Measurements from ENCODE around the gene INPP5A.

The INPP5A gene

DNA sequence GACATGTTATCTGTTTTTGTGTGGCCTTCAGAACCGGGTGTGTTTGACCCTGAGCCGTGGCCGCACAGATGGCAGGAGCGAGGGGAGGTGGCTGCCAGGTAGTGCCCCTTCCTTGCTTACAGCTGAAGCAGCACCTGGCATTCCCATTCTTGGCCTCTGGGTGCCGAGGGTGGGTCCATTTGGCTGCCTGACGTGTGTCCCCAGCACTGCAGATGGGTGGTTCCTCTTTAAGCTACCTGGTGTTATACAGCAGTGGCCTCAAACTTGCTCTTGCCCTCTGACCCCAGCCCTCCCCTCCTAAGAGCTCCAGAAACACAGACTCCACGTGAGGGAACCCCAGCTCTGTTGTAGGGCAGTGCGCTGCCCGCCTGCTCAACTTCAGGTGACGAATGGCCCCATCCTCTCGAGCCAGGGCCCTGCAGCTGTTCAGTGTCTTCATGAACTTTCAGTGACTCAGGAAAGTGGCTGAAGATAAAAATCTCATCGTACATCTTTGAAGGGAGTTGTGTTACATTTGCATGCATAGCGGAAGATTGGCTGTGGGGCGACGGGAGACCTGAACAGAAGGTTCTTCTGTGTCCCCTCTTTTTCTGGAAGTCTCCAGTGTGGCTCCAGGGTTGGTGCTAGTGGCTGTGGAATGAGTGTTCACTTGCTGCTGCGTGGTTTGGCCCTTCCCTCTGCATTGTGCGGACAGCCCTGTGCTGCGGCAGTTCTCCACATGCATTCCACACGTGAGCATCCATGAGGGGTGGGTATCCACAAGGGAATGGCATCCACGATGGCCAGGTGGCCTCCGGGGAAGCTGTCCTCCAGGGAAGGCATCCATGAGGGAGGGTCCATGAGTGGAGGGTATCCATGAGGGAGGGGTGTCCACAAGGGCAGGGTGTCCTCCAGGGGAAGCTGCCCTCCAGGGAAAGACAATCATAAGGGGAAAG lies 91.6 kb downstream of the INPP5A start:
- DNase-seq (ENCODE audit: low read depth): no peak

DNA sequence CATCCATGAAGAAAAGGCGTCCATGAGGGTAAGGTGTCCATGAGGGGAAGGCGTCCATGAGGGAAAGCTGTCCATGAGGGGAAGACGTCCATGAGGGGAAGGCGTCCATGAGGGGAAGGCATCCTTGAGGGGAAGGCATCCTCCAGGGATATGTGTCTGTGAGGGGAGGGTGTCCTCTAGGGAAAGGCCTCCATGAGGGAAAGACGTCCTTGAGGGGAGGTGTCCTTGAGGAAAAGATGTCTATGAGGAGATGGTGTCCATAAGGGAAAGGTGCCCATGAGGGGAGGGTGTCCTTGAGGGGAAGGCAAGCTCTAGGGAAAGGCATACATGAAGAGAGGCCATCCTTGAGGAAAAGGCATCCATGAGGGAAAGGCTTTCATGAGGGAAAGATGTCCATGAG lies 92.6 kb downstream of the INPP5A start:
- DNase-seq (ENCODE audit: low read depth): no peak

DNA sequence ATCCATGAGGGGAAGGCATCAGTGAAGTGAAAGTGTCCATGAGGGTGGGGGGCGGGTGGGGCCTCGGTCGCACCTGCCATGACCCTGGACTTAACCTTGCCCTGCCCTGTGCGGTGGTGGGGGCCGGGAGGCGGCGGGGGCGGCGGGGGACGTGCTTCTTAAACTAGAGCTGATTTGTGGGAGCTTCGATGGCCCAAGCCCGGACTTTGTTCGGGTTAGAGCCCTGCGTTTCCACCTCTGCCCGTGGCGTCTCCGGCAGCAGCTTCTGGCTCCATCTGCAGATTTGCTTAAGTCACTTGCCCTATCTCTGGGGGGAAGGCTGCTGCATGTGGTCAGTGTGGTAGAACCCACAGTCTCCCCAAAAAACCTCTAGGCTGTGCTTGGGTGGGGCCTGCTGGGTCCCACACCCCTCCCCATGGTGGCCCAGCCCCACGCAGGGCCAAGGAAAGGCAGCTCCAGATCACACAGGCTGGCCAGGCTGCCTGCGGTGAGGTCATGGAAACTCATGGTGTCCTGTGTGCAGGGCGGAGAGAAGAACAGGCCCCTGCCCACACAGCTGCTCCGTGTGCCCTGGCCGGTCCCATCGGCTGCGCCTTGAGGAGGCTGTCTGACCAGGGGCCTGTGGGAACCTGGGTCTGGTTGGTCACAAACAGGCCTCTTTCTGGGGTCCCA lies 93.2 kb downstream of the INPP5A start:
- DNase-seq (ENCODE audit: low read depth): no peak

DNA sequence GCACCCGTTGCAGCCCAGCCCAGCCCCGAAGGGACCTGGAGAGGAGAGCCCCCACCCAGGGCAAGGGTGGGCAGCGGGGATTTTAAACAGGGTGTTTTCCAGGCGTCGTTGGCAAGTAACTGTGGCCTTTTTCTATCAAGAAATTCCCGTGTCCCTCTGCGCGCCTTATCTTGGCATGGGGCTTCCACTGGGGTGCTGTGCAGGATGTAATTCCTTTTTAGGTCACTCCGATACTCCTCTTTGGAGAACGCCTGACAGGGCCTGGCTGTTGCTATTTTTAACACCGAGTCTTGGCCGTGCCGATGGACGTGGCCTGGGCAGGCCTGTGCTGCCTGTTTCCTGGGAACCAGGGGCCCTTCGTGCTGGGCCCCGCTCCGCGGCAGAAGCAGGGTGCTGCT lies 93.8 kb downstream of the INPP5A start:
- DNase-seq (ENCODE audit: low read depth): no peak

DNA sequence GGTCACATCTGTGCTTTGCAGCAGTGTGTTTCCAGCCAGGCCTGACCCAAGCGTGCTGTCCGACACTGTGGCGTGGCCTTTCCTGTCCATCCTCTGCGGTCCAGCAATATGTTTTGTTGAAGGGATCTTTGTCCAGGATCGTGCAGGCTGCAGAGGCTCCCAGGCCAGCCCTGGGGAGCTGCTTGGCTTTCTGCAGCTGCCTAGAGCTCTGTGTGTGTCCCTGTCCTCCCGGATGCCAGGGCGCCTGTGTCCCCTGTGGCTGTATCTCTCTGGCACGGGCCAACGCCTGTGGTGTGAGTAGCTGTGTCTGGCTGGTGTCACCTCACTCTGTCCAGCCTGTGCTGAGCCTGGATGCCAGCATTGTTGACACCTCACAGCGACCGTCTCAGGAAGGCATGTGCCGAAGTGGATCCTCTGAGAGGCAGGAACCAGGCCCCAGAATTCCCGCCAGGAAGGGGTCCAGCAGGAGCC lies 94.5 kb downstream of the INPP5A start:
- no peak for DNase-seq (ENCODE audit: low read depth)

DNA sequence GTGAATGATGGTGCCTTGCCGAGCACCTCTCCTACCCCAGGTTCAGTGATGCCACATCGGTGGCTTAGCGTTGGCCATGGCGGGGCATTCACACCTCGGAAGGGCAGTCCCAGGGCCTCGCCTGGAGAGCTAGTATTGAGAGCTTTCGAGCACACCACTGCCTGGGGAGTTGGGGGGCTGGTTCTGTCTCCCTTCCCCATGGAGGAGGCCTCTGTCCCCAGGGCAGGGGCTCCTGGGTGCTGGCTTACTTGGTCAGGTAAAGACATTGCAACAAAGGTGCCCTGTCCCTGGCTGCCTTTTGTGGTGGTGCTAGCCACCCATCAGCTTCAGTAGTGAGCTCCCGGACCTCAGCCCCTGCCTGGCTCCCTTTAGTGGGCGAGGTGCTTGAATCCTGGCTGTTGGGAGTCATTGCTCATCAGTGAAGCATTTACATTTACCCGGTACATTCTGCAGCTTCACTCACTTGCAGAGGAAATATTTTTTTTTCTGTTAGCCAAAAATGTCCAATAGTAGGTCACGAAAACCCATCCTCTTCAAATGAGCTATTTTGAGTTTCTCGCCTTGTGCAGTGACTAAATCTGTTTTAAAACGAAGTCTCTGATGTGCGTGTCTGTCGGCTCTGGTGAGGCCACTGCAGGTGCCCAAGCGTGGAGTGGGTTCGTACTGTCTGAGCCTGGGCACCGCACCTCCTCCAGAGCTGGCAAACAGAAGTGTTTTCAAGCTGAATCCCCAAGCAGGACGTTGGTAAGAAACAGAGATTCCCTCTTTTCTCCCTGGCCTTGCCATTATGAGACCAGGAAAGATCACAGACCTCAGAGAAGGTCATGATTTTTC lies 95.5 kb downstream of the INPP5A start:
- no peak for DNase-seq (ENCODE audit: low read depth)

DNA sequence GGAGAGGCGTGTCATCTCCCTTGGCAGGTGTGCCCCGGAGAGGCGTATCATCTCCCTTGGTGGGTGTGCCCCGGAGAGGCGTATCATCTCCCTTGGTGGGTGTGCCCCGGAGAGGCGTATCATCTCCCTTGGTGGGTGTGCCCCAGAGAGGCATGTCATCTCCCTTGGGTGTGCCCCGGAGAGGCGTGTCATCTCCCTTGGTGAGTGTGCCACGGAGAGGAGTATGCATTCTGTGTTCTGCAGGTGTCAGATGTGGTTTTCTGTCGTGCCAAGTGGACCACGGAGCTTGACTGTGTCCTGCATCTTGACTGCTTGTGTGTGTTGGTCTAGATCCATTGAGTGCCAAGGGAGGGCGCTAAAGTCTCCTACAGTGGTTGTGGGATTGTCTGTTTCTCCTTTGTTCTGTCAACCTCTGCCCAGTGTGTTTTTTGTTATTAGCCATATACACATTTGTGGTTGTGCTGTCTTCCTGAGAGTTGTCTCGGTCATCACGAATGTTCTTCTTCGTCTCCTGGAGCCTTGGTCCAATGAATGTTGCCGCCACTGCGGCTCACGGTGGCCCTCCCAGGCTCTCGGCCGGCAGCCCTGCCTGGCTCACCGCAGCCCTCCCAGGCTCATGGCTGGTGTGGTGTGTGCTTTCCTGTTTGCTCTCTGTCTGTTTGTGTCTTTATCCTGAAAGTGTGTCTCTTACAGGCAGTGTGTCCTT lies 96.8 kb downstream of the INPP5A start:
- no peak for DNase-seq (ENCODE audit: low read depth)

DNA sequence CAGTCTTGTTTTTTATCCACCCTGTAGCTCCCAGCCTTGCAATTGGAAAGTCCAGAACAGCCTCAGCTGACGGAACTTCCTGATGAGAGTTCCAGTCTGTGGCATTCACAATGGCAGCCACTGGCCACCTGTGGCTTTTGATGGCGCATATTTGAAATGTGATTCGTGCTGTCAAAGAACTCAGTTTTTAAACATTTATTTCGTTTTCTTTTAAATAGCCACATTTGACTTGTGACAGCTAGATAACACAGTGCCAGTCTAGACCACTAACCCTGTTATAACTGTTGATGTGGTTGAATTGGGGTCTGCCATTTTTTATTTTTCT lies 97.3 kb downstream of the INPP5A start:
- no peak for DNase-seq (ENCODE audit: low read depth)

DNA sequence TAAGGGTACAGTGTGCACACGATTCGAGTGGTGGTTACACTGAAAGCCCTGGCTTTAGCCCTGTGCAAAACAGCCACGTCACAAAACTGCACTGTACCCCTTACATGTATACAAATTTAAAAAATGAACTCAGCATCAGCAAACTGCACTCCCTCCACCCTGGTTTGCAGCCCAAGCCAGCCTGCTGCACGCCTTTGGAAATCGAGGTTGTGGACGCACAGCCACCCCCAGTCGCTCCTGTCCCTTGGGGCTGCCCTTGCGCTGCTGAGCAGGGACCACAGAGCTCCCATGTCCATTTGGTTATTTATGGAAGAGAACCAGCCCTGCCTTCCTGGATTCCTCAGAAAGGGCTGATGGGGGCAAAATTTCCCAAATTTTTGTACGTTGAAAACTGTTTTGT lies 98.8 kb downstream of the INPP5A start:
- no peak for DNase-seq (ENCODE audit: low read depth)

DNA sequence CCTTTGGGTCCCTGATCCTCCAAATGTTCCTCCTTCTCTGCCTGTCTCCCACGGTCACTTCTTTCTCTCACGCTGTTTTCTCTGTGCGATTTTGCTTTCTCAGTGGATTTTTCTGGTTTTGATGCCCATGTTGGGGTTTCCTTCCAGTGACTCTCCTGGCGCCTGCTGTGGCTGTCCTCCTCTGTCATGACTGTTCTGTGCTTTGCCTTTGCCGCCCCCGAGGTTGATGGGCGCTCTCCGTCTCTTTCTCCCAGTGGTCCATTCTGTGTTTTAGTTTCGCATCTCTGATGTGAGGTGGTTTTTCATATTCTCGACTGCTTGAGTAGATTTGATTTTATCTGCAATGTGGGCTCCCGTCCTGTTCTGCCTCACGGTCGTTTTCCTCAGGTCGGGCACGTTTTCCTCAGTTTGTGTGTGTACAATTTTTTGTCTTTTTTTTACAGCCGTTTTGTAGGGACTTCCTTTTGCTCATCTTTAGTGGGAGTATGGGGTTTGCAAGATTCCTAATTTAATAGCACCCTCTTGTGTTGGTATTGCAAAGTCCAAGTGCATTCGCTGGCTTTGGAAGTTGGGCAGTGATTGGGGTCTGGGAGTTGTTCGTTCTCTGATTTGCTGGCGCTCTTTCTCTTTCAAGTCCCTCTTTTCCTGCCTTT lies 100.0 kb downstream of the INPP5A start:
- no peak for DNase-seq (ENCODE audit: low read depth)

DNA sequence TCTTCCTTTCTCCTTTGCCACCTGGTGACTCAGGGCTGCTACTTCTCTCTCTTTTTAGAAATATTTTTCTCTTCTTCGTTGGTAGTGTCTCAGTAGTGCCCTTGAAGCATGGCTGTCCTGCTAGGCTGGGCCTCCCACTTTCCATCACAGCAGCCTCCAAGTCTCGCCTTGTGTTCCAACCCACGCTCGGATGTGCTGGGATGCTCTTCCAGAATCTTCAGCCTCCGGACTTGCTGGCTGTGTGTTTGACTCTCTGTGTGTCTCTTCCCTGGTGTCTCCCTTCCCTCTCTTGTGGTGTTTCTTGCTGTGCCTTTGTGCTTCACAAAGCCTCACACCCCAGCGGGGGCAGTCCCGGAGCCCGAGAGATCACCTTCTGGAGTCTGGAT lies 100.5 kb downstream of the INPP5A start:
- DNase-seq (ENCODE audit: low read depth): no peak

DNA sequence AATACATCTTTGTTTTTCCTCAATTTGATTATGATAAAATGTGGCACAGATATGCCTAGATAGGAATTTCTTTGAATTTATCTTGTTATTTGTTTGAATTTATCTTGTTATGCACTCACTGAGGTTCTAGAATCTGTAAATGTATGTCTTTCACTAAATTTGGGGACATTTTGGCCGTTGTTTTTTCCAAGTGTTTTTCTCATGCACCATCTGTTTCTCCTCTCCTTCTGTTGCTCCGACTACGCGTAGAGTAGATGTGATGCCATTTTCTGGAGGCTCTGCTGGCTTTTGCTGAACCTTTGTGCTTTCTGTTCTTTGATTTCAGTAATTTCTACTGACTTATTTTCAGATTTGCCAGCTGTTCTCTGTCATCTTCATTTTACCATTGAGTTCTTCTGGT lies 101.9 kb downstream of the INPP5A start:
- DNase-seq (ENCODE audit: low read depth): no peak

DNA sequence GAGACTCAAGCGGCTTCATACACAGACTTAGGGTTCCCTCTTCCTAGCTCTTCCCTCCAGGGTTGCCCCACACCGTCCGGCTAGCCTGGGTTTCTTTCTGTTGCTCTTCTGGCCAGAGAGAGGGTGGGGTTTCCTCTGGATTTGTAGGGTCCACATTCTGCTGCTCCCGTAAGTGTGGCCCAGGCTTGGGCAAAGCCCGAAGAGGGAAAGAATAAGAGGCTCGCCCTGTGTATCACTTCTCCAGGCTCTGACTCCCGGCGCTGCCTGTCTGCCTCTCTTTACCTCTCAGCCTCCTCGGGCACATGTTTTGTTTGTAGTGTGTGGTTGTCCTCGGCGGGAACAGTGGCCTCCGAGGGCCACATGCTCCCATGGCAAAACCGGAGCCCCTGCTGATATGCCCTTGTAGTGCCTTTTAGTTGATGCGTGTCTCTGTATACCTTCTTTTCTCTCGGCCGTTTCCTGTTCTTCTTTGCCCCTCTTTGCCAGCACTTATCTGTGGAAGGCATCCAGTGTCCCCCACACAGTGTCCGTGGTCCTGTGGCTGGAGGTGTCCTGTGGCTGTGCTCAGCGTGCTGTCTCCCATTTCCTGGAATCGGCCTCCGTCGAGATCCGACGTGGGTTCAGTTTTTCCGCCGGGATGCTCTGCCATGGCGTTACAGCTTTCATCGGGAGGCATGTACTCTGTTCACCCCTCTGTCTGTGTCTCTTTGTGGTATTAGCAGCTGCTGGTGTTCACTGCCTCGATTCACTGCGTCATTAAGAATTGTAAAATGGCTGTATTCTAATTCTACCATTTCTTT lies 102.9 kb downstream of the INPP5A start:
- DNase-seq (ENCODE audit: low read depth): no peak

DNA sequence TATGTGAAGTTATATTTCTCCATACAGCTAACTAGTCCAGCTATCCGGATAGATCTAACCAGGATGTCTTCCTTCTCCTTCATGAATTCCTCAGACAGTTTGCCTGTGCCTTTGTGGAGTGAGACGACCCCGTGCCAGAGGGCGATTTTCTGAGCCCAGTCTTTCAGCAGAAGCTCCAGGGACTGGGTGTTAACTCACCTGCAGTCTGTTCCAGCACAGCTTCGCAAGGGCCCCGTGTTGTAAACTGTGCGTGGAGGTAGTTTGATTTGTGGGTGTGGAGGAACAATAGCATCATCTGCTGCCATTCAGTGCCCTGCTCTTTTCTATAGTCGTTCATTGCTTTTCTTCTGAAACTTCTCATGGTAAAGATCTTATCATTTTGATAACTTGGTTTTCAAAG lies 103.8 kb downstream of the INPP5A start:
- no peak for DNase-seq (ENCODE audit: low read depth)

DNA sequence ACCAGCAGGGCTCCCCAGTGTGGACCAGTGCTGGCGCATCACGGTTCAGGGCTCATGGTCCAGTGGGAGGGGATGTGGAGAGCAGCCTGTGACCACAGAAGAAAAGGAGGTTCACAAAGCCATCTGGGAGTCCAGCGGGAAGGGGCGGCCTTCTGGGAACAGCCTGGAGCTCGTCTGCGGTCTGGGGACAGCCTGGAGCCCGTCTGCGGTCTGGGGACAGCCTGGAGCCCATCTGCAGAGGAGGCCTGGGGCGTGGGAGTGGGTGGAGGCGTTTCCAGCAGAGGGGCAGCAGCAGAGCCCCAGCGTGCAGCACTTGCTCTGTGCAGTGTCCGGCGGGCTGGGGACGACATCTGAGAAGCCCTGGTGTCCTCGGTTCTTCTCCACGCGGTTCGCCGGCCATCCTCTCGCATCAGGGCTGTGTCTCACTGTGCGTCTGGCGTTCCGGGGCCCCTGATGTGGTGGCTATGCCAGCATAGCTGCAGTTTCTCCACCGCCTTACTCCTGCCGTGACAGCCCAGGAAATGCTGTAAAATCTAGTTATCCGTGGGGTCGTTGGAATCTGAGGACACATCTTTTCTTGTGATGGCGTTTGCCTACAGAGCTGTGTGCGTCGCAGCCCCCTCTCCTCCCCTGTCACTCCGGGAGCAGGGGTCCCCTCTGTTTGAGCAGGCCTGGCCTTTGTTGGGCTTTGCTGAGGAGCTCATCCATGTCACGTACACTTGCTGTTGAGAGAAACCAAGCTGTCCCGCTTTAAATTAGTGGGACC lies 104.6 kb downstream of the INPP5A start:
- DNase-seq (ENCODE audit: low read depth): no peak

DNA sequence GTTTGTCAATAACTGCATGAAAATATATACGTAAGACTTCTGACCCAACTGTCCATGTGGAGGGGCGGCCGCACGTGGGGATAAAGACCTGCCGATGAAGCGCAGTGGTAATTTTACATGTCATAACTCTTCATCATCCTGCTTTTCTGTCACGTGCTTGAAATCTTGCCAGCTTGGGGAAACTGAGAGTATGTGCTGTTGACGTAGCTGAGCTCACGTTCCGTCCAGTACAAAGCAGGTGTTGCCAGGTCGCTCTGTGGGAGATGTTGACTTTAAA lies 105.1 kb downstream of the INPP5A start:
- no peak for DNase-seq (ENCODE audit: low read depth)

DNA sequence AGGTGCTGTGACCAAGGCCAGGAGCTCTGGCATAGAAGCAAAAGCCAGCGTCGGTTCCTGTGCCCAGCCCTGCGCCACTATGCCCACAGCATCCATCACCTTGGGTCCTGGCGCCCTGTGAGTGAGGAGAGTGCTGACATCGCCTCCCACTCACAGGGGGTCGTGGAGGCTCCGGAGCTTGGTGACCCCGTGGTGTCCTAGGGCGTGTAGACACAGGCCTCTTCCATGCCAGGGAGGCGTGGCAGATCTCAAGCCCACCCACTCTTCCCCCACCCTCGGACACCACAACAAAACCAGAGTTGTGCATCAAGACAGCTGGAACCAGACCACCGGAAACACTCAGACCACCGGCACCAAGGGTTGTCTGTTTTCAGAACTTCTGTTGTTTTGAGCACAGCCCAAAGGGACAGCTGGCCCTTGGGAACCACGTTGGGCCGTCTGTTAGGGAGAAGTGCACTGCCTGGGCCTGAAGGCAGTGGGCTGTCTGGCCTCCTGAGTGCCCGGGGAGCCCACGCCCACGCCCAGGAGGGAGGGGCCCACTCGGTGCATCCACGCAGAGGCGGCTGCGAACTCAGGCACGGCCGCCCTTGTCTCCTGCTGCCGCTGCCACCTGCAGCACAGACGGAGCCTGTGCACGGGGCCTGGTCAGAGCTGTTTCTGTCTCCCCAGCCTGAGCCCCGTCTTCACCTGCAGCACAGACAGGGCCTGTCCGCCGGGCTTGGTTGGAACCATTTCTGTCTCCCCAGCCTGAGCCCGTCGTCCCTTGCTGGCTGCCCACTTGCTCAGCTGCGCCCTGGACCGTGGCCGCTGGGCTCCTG lies 106.3 kb downstream of the INPP5A start:
- DNase-seq (ENCODE audit: low read depth): no peak

DNA sequence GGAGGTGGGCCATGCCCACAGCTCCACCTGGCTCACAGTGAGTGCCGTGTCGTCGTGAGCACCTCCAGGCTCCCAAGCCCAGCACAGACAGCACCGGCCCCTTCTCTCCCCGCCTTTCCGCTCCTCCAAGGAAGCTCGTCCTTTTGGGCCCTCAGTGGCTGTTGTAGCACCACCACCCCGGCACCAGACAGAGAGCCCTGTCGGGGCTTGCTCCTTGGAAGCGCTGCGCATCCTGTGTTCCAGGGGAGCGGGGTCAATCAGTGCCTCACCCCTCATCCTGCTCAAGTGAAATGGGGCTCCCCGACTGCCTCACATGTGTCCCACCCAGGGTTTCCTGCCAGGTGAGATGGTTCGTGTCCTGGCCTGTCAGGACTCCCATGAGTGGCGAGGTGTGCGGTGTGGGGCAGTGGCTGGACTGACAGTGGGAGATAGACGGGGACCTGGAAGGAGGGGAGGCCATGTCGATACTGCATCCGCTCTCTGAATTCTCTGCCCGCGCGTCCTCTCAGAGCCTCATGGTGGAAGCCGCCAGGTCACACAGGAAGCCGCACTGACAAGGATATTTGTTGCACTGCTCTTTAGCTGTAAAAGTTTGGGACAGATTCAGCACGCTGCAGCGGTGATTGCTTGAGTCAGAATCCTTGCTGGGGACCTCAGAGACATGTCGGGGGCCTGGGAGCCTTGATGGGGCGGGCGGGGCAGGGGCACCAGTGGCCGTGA lies 107.1 kb downstream of the INPP5A start:
- DNase-seq (ENCODE audit: low read depth): no peak

DNA sequence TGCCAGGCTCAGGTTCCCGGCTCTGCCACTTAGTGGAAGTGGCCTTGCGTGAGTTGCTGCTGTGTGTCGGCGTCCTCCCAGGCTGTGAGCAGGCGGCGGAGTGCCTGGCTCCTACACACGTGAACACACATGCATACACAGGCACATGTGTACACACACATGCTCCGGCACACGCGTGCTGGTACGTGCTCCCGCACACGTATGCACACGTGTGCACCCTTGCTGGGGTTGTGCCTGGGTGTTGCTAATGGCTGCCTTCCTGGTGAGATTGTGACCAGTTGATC lies 107.6 kb downstream of the INPP5A start:
- no peak for DNase-seq (ENCODE audit: low read depth)
